Endodermal cell (in vitro differentiated cells): Measurements from ENCODE around the gene INSYN1. TPM values are rescaled to one million over a fixed set of nuclear protein-coding genes. Genes with fewer than 3 reads are reported as not detected.
A peak's percentile ranks its signal among the peaks of the same experiment; 100 is the strongest.

Source experiments
- DNase-seq: peaks from one replicate; pipeline ENCODE4 v3.0.0-alpha.2; 2017
- H3K27ac ChIP-seq: 2 replicates; pipeline ENCODE4 v1.5.1; 2013; ENCODE audit warnings: mild to moderate bottlenecking, low read depth, low read length, moderate library complexity
- H3K27me3 ChIP-seq: 2 replicates; pipeline ENCODE4 v1.6.1; 2013; ENCODE audit warnings: mild to moderate bottlenecking, low read length, moderate library complexity; ENCODE audit not compliant: insufficient read depth, control insufficient read depth, poor library complexity, severe bottlenecking
- H3K36me3 ChIP-seq: 2 replicates; pipeline ENCODE4 v1.7.0; 2013; ENCODE audit warnings: mild to moderate bottlenecking, low read length, moderate library complexity; ENCODE audit not compliant: control insufficient read depth, insufficient read depth
- H3K4me1 ChIP-seq: one replicate; pipeline ENCODE4 v1.7.0; 2013; ENCODE audit warnings: low read length; ENCODE audit not compliant: control insufficient read depth, insufficient read depth
- H3K4me3 ChIP-seq: 2 replicates; pipeline ENCODE4 v1.5.1; 2013; ENCODE audit warnings: mild to moderate bottlenecking, low read length, moderate library complexity
- H3K9ac ChIP-seq: 2 replicates; pipeline ENCODE4 v1.6.1; 2013; ENCODE audit warnings: mild to moderate bottlenecking, low read length, moderate library complexity; ENCODE audit not compliant: poor library complexity, severe bottlenecking; ENCODE audit errors: extremely low read depth
- H3K9me3 ChIP-seq: 2 replicates; pipeline ENCODE4 v1.6.1; 2013; ENCODE audit warnings: mild to moderate bottlenecking, low read length, moderate library complexity; ENCODE audit not compliant: control insufficient read depth
- H3K27ac Mint-ChIP-seq: 2 replicates; pipeline ENCODE4 v1.8.0; 2020; ENCODE audit warnings: mixed read lengths
- H3K27me3 Mint-ChIP-seq: 2 replicates; pipeline ENCODE4 v1.8.0; 2021; ENCODE audit warnings: mild to moderate bottlenecking, mixed read lengths; ENCODE audit not compliant: insufficient read depth
- H3K36me3 Mint-ChIP-seq: 2 replicates; pipeline ENCODE4 v1.8.0; 2020; ENCODE audit warnings: low read depth, mixed read lengths
- H3K4me1 Mint-ChIP-seq: 2 replicates; pipeline ENCODE4 v1.8.0; 2020; ENCODE audit warnings: mixed read lengths
- H3K4me3 Mint-ChIP-seq: 2 replicates; pipeline ENCODE4 v1.8.0; 2020; ENCODE audit warnings: mild to moderate bottlenecking, moderate library complexity, mixed read lengths
- H3K9me3 Mint-ChIP-seq: 2 replicates; pipeline ENCODE4 v1.8.0; 2020; ENCODE audit warnings: mild to moderate bottlenecking, mixed read lengths
- CTCF ChIP-seq: fragments of 200-600 bp; sonication (generic); conservative IDR thresholded peaks from 2 replicates; pipeline ENCODE4 v1.5.0; 2021; ENCODE audit warnings: antibody characterized with exemption, mild to moderate bottlenecking
- whole genome bisulfite sequencing, 2 experiments: methylation state at CpG; one replicate each; pipeline versions ENCODE4 v1.1.5 to v1.1.7; 2013; ENCODE audit warnings: missing lambda C conversion rate in 2 of 2, mixed read lengths in 1 of 2; ENCODE audit not compliant: insufficient coverage in 1 of 2, insufficient read length in 1 of 2; 5-methylcytosine and 5-hydroxymethylcytosine counted together
- total RNA-seq, 2 donors: library from RNA; stranded (reverse); fragmentation: NEBNext Ultra II Directional in 1 of 2; extraction: Animal tissue kit (Norgen Biotek cat#: 25700) in 1 of 2; gene quantifications; 2 replicates in 1 of 2; 3 replicates in 1 of 2; pipeline ENCODE4 v1.2.1, GENCODE V29; 2021

Gene INSYN1
- total RNA-seq, 2 donors from 2014 or later: 0.33 to 0.55 TPM

GRCh38 chr15:73715417-73715816 lies 37.7 kb downstream of the INSYN1 start:
- Mint-ChIP-seq H3K4me3 (no peak overlapping the region), H3K36me3 (peaks cover 32% of the 10 kb centered on the region), H3K27me3 (peaks cover 17% of the 10 kb centered on the region), H3K9me3 (no peaks in the 10 kb centered on the region), H3K27ac (no peak overlapping the region), H3K4me1 (no peaks in the 10 kb centered on the region)
- peaks cover 30% of the 10 kb centered on the region for H3K36me3 ChIP-seq
- no peak overlapping the region for H3K9ac ChIP-seq
- no peak for DNase-seq
- 97 to 100% methylated on average over 3 of the region's 3 CpGs for WGBS, 2 experiments
- H3K9me3 ChIP-seq: no peaks in the 10 kb centered on the region
- H3K27me3 ChIP-seq: peaks cover 14% of the 10 kb centered on the region
- no peak for TF ChIP-seq CTCF
- H3K4me1 ChIP-seq: no peaks in the 10 kb centered on the region
- H3K27ac ChIP-seq: no peak overlapping the region
- no peak overlapping the region for H3K4me3 ChIP-seq

- H3K27ac Mint-ChIP-seq: no peak overlapping the region
These were observed 38.4 kb downstream of the INSYN1 start for GRCh38 chr15:73714695-73715301.

GRCh38 chr15:73712107-73712506 lies 41.0 kb downstream of the INSYN1 start:
- H3K4me1 ChIP-seq: no peaks in the 10 kb centered on the region
- Mint-ChIP-seq H3K9me3 (no peaks in the 10 kb centered on the region), H3K27me3 (no peaks in the 10 kb centered on the region), H3K36me3 (peaks cover 51% of the 10 kb centered on the region), H3K4me1 (no peaks in the 10 kb centered on the region), H3K4me3 (no peak overlapping the region), H3K27ac (peak overlapping the region; percentile 21)
- H3K9ac ChIP-seq: no peak overlapping the region
- no peak overlapping the region for H3K27ac ChIP-seq
- H3K36me3 ChIP-seq: peaks cover 60% of the 10 kb centered on the region
- no peaks in the 10 kb centered on the region for H3K27me3 ChIP-seq
- DNase-seq: peak; percentile 59
- no peaks in the 10 kb centered on the region for H3K9me3 ChIP-seq
- TF ChIP-seq CTCF: peak; percentile 45
- no peak overlapping the region for H3K4me3 ChIP-seq

More at GRCh38 chr15:73714695-73715301, 38.4 kb downstream of the INSYN1 start:
- Histone ChIP-seq H3K27ac (no peak overlapping the region), H3K4me1 (no peaks in the 10 kb centered on the region), H3K36me3 (peaks cover 36% of the 10 kb centered on the region), H3K9me3 (no peaks in the 10 kb centered on the region), H3K9ac (no peak overlapping the region), H3K27me3 (peaks cover 9% of the 10 kb centered on the region), H3K4me3 (no peak overlapping the region)
- no peaks in the 10 kb centered on the region for H3K9me3 Mint-ChIP-seq
- H3K27me3 Mint-ChIP-seq: peaks cover 11% of the 10 kb centered on the region
- 86 to 97% methylated on average over 4 to 5 of the region's 5 CpGs for WGBS, 2 experiments
- H3K36me3 Mint-ChIP-seq: peaks cover 34% of the 10 kb centered on the region
- DNase-seq: no peak
- H3K4me1 Mint-ChIP-seq: no peaks in the 10 kb centered on the region
- H3K4me3 Mint-ChIP-seq: no peak overlapping the region
- TF ChIP-seq CTCF: no peak
